ENCODE data around the gene SMPD3. TPM values are rescaled to one million over a fixed set of nuclear protein-coding genes. Genes with fewer than 3 reads are reported as not detected.
A peak's percentile ranks its signal among the peaks of the same experiment; 100 is the strongest.

Gene SMPD3
- total and polyA plus RNA-seq, 12 donors, result 0.03 to 1.2 (median 0.22) TPM; not detected in 1

DNA sequence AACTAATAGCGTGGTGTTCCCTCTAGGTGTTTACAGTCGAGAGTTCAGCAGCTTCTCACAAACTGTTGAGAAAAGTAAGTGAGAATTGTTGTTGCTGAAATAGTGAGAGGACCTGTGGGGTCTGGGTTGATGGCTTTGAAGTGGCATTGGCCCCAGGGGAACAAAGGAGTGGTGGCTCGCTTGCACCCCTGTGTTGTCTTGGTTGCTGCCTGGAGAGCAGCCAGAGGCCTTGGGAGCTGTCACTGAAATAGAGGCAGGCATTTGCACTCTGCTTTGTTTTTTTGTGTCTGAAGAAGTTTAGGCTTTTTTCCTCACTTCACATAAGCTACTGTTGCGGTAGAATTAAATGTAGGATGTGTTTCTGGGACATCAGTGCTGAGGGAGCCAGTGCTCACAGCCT is 100.7 kb downstream of the SMPD3 start:
- Histone ChIP-seq H3K36me3 (peaks cover 0 to 96% (median 61%) of the 10 kb centered on the region in 9 donors), H3K27ac (peak overlapping the region in 1 of 10 donors; percentile 6), H3K9me3 (no peaks in the 10 kb centered on the region), H3K27me3 (no peaks in the 10 kb centered on the region), H3K4me3 (no peak overlapping the region), H3K4me1 (peaks cover 0 to 33% (median 6%) of the 10 kb centered on the region in 9 donors)
- ATAC-seq, result no peak
- 81 to 90% methylated on average over 4 of the region's 4 CpGs for WGBS, 2 donors
- no peak for DNase-seq
- intact Hi-C loops (cut with DNase I), result no loop called here
- TF ChIP-seq CTCF (IDR thresholded peaks at IDR 0.05), result no peak

GRCh38 chr16:68346892-68347480 is 101.3 kb downstream of the SMPD3 start:
- peaks cover 0 to 33% (median 6%) of the 10 kb centered on the region in 9 donors for H3K4me1 ChIP-seq
- no peak for TF ChIP-seq CTCF (IDR thresholded peaks at IDR 0.05)

DNA sequence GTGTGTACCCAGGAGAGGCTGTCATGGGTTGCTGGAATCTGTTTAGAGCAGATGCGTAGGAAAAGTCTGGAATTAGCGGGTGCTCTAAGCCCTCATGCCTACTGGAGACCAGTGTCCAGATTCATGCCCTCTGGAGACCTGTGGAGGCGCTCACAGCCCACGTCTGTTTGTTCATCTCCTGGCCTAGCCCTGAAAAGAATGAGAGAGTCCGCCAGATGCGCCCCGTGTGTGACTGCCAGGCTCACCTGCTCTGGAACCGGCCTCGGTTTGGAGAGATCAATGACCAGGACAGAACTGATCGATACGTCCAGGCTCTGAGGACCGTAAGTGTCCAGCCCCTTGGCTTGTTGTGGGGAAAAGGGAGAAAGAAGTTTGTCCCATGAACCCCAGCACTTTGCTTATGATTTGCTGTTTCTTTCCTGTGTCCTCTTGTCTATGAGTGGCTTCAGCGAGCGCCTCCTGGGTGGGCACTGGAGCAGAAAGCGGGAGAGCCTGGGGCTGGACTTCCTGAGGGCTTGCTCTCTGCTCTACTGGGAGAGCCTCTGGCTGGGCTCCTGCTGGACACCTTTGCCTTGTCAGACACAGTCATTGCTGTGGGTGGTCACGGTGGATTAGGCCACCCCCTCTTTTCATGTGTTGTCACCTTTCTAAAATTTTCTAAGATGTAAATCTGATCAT is 102.2 kb downstream of the SMPD3 start:
- Histone ChIP-seq H3K4me3 (no peak overlapping the region), H3K36me3 (peaks cover 0 to 96% (median 56%) of the 10 kb centered on the region in 9 donors)
- peak in 3 of 8 donors; percentile 1 to 7 (median 6) for ATAC-seq

More at GRCh38 chr16:68346892-68347480, 101.3 kb downstream of the SMPD3 start:
- 89 to 90% methylated on average over 12 of the region's 12 CpGs for WGBS, 2 donors
- intact Hi-C loops (cut with DNase I), result no loop called here
- Histone ChIP-seq H3K27ac (no peak overlapping the region), H3K9me3 (no peaks in the 10 kb centered on the region), H3K36me3 (peaks cover 0 to 96% (median 61%) of the 10 kb centered on the region in 9 donors), H3K4me3 (no peak overlapping the region), H3K27me3 (no peaks in the 10 kb centered on the region)
- ATAC-seq (no peak), DNase-seq (no peak)

More for the DNA sequence above, 102.2 kb downstream of the SMPD3 start:
- H3K27ac ChIP-seq, result peak overlapping the region in 6 of 10 donors; percentile 10 to 75 (median 44)
- intact Hi-C loops (cut with DNase I), result no loop called here
- no peak for TF ChIP-seq CTCF (IDR thresholded peaks at IDR 0.05)
- H3K9me3 ChIP-seq, result no peaks in the 10 kb centered on the region
- DNase-seq, result no peak
- no peaks in the 10 kb centered on the region for H3K27me3 ChIP-seq
- WGBS, 2 donors, result 94 to 95% methylated on average over 16 of the region's 16 CpGs
- H3K4me1 ChIP-seq, result peaks cover 0 to 40% (median 6%) of the 10 kb centered on the region in 9 donors
